HUES64 (cell line): ENCODE measurements around the gene CFAP97.
A peak's percentile ranks its signal among the peaks of the same experiment; 100 is the strongest.

Experiments
- H3K27ac ChIP-seq: 2 replicates; pipeline ENCODE4 v1.7.0; 2013; ENCODE audit warnings: low read depth, low read length, inconsistent platforms
- H3K27me3 ChIP-seq: 2 replicates; pipeline ENCODE4 v1.6.1; 2013; ENCODE audit warnings: mild to moderate bottlenecking, low read length; ENCODE audit not compliant: insufficient read depth
- H3K36me3 ChIP-seq: 2 replicates; pipeline ENCODE4 v1.6.1; 2013; ENCODE audit warnings: mild to moderate bottlenecking, low read length; ENCODE audit not compliant: insufficient read depth
- H3K4me1 ChIP-seq: 2 replicates; pipeline ENCODE4 v1.6.1; 2013; ENCODE audit warnings: mild to moderate bottlenecking, low read length, moderate library complexity; ENCODE audit not compliant: insufficient read depth
- H3K4me3 ChIP-seq: 2 replicates; pipeline ENCODE4 v1.5.1; 2013; ENCODE audit warnings: mild to moderate bottlenecking, low read length, moderate library complexity
- H3K9ac ChIP-seq: 2 replicates; pipeline ENCODE4 v1.6.1; 2013; ENCODE audit warnings: mild to moderate bottlenecking, low read depth, low read length
- H3K9me3 ChIP-seq: 2 replicates; pipeline ENCODE4 v1.6.1; 2013; ENCODE audit warnings: low read depth, low read length; ENCODE audit not compliant: insufficient read depth
- WGBS: fragments of 150-250, 120-280 bp; methylation state at CpG from one replicate; pipeline ENCODE4 v1.1.7; 2013; ENCODE audit warnings: missing lambda C conversion rate; 5-methylcytosine and 5-hydroxymethylcytosine counted together

Gene CFAP97

GRCh38 chr4:185165605-185166063, 38.2 kb downstream of the CFAP97 start:
- H3K27ac ChIP-seq: no peak overlapping the region
- WGBS: 97% methylated on average over 2 of the region's 2 CpGs
- H3K4me3 ChIP-seq: no peak overlapping the region
- no peaks in the 10 kb centered on the region for H3K4me1 ChIP-seq
- no peak overlapping the region for H3K9ac ChIP-seq
- no peaks in the 10 kb centered on the region for H3K27me3 ChIP-seq
- H3K9me3 ChIP-seq: no peaks in the 10 kb centered on the region
- peaks cover 42% of the 10 kb centered on the region for H3K36me3 ChIP-seq

DNA sequence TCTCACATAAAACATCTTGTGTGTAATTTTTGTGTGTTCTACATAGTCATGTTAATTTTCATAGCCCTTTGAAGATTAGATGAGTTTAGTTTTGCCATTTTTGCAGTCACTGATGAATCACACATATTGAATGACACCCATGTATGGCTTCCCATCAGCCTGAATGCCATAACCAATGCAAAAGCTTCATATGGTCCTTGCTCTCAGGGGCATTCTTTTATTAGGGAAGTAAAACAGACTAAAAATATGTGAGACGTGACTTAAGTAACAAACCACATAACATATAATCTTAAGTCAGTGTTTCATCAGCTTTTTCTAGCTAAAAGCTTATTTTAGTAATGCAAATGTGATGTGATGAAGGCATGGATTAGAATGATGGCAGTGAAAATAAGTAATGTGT, 52.5 kb downstream of the CFAP97 start:
- H3K27ac ChIP-seq: no peak overlapping the region
- no CpG with 5 or more reads among the region's 1 CpG for WGBS
- peaks cover 32% of the 10 kb centered on the region for H3K36me3 ChIP-seq
- H3K4me3 ChIP-seq: no peak overlapping the region
- H3K27me3 ChIP-seq: no peaks in the 10 kb centered on the region
- H3K4me1 ChIP-seq: no peaks in the 10 kb centered on the region
- no peaks in the 10 kb centered on the region for H3K9me3 ChIP-seq
- H3K9ac ChIP-seq: no peak overlapping the region

DNA sequence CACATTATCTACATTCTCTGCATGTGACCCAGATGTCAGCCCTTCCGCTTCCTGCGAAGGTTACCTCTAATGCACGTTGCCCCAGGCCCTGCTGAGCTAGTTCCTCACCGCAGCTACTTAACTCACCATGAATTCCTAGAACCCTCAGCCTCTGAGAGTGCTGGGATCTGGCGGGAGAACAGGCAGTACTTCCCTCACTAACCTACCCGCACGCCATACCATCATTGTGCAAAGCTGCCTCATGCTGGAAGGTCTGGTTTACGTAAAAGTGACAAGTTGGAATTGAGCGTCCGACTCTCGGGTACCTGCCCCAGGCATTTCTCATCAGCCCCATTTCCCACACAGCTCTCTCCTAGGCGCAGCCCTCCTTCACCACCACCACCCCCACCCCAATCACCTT, 54.4 kb downstream of the CFAP97 start:
- Histone ChIP-seq H3K27ac (no peak overlapping the region), H3K9me3 (no peaks in the 10 kb centered on the region), H3K27me3 (no peaks in the 10 kb centered on the region), H3K4me1 (peaks cover 3% of the 10 kb centered on the region; the same call in 1 of the 2 replicates), H3K4me3 (no peak overlapping the region), H3K9ac (no peak overlapping the region), H3K36me3 (peaks cover 49% of the 10 kb centered on the region)
- 91% methylated on average over 12 of the region's 12 CpGs for WGBS

GRCh38 chr4:185145572-185145971, 58.2 kb downstream of the CFAP97 start:
- H3K9ac ChIP-seq: no peak overlapping the region
- H3K27me3 ChIP-seq: no peaks in the 10 kb centered on the region; the same call in 1 of the 2 replicates
- H3K27ac ChIP-seq: no peak overlapping the region
- no peaks in the 10 kb centered on the region for H3K9me3 ChIP-seq
- no peak overlapping the region for H3K4me3 ChIP-seq
- peaks cover 10% of the 10 kb centered on the region; the same call in 1 of the 2 replicates for H3K4me1 ChIP-seq
- WGBS: 94% methylated on average over 13 of the region's 13 CpGs
- peaks cover 39% of the 10 kb centered on the region for H3K36me3 ChIP-seq

DNA sequence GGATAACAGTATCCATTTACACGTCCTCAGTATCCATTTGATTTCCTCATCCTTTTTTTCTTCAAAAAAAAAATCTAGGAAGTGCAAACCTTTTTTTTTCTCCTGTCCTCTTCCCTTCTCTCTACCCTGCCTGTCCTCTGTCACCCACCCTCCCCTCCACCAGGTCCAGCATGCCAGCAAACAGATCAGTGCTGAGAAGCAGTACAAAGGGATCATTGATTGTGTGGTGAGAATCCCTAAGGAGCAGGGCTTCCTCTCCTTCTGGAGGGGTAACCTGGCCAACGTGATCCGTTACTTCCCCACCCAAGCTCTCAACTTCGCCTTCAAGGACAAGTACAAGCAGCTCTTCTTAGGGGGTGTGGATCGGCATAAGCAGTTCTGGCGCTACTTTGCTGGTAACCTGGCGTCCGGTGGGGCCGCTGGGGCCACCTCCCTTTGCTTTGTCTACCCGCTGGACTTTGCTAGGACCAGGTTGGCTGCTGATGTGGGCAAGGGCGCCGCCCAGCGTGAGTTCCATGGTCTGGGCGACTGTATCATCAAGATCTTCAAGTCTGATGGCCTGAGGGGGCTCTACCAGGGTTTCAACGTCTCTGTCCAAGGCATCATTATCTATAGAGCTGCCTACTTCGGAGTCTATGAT, 59.1 kb downstream of the CFAP97 start:
- Histone ChIP-seq H3K9ac (no peak overlapping the region), H3K4me1 (peaks cover 10% of the 10 kb centered on the region; the same call in 1 of the 2 replicates), H3K36me3 (peaks cover 32% of the 10 kb centered on the region), H3K27me3 (no peaks in the 10 kb centered on the region; the same call in 1 of the 2 replicates), H3K9me3 (no peaks in the 10 kb centered on the region), H3K4me3 (peak overlapping the region; percentile 83; the same call in 1 of the 2 replicates), H3K27ac (no peak overlapping the region)
- 88% methylated on average over 16 of the region's 16 CpGs for WGBS

DNA sequence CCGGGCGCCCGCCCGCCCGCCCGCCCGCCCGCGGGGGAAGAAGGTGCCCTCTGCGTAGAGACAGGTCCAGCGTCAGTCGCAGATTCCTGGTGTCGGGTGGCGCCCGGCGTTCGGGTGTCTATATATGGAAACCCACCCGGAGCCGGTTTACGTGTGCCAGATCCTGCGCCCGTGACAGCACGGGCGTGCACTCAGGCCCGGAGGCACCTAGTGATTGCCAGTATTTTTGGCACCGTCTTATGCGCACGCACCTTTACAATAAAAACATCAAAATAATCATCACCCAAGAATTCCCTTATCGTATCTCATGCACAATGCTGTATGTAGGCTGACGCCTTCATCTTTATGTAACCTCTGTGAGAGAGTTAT, 60.2 kb downstream of the CFAP97 start:
- Histone ChIP-seq H3K27ac (no peak overlapping the region), H3K9me3 (no peaks in the 10 kb centered on the region)

GRCh38 chr4:185142912-185143600, 60.7 kb downstream of the CFAP97 start, which contains the start of gene SLC25A4:
Gene SLC25A4, plus strand, starts transcription at chr4:185143266. Its CDS starts 107 bp downstream, at chr4:185143373.
- Histone ChIP-seq H3K4me3 (peak within 1 kb of the TSS; percentile 83), H3K9me3 (no peaks in the 10 kb centered on the region), H3K36me3 (peaks cover 30% of the 10 kb centered on the region), H3K9ac (peak within 1 kb of the TSS; percentile 86), H3K4me1 (peaks cover 10% of the 10 kb centered on the region; the same call in 1 of the 2 replicates), H3K27me3 (no peaks in the 10 kb centered on the region; the same call in 1 of the 2 replicates), H3K27ac (peak within 1 kb of the TSS; percentile 60; the same call in 1 of the 2 replicates)
- WGBS: under 1% methylated on average over 87 of the region's 87 CpGs

More for the DNA sequence above, 60.2 kb downstream of the CFAP97 start:
- WGBS: 3% methylated on average over 29 of the region's 30 CpGs
- peaks cover 32% of the 10 kb centered on the region for H3K36me3 ChIP-seq
- no peaks in the 10 kb centered on the region; the same call in 1 of the 2 replicates for H3K27me3 ChIP-seq
- H3K9ac ChIP-seq: peak overlapping the region; percentile 86; the same call in 1 of the 2 replicates
- peak overlapping the region; percentile 83 for H3K4me3 ChIP-seq
- peaks cover 10% of the 10 kb centered on the region; the same call in 1 of the 2 replicates for H3K4me1 ChIP-seq

GRCh38 chr4:185142564-185142911, 61.3 kb downstream of the CFAP97 start:
- Histone ChIP-seq H3K9ac (peak overlapping the region; percentile 86), H3K4me3 (peak overlapping the region; percentile 83), H3K9me3 (no peaks in the 10 kb centered on the region), H3K36me3 (peaks cover 29% of the 10 kb centered on the region), H3K27me3 (no peaks in the 10 kb centered on the region; the same call in 1 of the 2 replicates), H3K4me1 (peaks cover 10% of the 10 kb centered on the region; the same call in 1 of the 2 replicates), H3K27ac (peak overlapping the region; percentile 60; the same call in 1 of the 2 replicates)
- WGBS: 12% methylated on average over 11 of the region's 11 CpGs

DNA sequence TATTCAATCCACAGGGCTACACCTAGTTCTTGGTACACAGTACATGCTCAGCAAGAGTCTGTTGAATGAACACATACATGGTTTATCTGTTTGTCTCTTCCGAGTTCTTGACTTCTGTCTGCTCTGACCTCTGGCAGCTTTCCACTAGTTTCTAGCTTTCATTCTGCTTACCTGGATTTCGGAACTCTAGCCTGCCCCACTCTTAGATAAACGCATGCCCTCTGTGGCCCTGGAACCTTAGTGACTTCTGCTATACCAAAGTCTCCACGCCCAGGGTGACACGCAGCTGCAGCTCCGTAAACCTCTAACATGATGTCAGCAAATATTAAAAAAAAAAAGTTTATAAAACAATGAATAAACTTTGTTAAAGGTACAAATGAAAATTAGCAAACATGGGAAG, 62.0 kb downstream of the CFAP97 start:
- Histone ChIP-seq H3K27ac (no peak overlapping the region), H3K36me3 (peaks cover 22% of the 10 kb centered on the region), H3K4me1 (peaks cover 10% of the 10 kb centered on the region; the same call in 1 of the 2 replicates), H3K9ac (no peak overlapping the region), H3K9me3 (no peaks in the 10 kb centered on the region), H3K4me3 (no peak overlapping the region), H3K27me3 (no peaks in the 10 kb centered on the region; the same call in 1 of the 2 replicates)
- WGBS: 88% methylated on average over 5 of the region's 6 CpGs

DNA sequence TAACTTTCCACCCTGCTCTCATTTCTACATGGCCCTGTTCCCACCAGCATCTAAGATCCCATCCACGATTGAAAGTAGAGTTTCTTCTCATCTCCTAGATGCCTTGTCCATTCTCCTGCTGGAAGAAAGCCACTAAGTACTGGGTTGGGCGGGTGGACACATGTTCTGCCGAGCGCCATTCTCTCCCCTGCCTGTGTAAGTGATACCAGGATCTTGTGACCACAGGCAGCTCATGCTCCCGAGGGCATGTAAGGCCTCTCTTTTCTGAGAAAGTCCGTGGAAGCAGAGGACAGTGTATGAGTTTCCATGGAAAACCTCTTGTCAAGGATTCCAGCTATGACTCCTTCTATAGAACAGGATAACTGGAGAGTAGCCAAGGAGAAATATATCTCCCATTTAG, 64.1 kb downstream of the CFAP97 start:
- peaks cover 10% of the 10 kb centered on the region; the same call in 1 of the 2 replicates for H3K4me1 ChIP-seq
- H3K4me3 ChIP-seq: no peak overlapping the region
- 79% methylated on average over 6 of the region's 6 CpGs for WGBS
- H3K36me3 ChIP-seq: peaks cover 2% of the 10 kb centered on the region; the same call in 1 of the 2 replicates
- no peak overlapping the region for H3K9ac ChIP-seq
- no peak overlapping the region for H3K27ac ChIP-seq
- no peaks in the 10 kb centered on the region; the same call in 1 of the 2 replicates for H3K27me3 ChIP-seq
- H3K9me3 ChIP-seq: no peaks in the 10 kb centered on the region

GRCh38 chr4:185138161-185138560, 65.6 kb downstream of the CFAP97 start:
- Histone ChIP-seq H3K27me3 (no peaks in the 10 kb centered on the region), H3K36me3 (no peaks in the 10 kb centered on the region), H3K9ac (no peak overlapping the region), H3K9me3 (no peaks in the 10 kb centered on the region), H3K27ac (no peak overlapping the region), H3K4me1 (no peaks in the 10 kb centered on the region), H3K4me3 (no peak overlapping the region)
- 87% methylated on average over 8 of the region's 10 CpGs for WGBS
